Ishikawa (cell line): ENCODE measurements around the gene CROCC2.

Experiments
- CEBPB ChIP-seq: IDR thresholded peaks from 2 replicates; pipeline ENCODE4 v1.6.1; 2012
- CREB1 ChIP-seq: IDR thresholded peaks from 2 replicates; pipeline ENCODE4 v1.6.1; 2012; ENCODE audit warnings: low read depth
- EGR1 ChIP-seq: IDR thresholded peaks from 2 replicates; pipeline ENCODE4 v1.6.1; 2012
- EP300 ChIP-seq: IDR thresholded peaks from 2 replicates; pipeline ENCODE4 v1.6.1; 2012; ENCODE audit warnings: borderline replicate concordance
- FOXM1 ChIP-seq: IDR thresholded peaks from 2 replicates; pipeline ENCODE4 v1.6.1; 2012; ENCODE audit warnings: low read depth, borderline replicate concordance
- MAX ChIP-seq: IDR thresholded peaks from 2 replicates; pipeline ENCODE4 v1.6.1; 2012
- NFIC ChIP-seq: IDR thresholded peaks from 2 replicates; pipeline ENCODE4 v1.6.1; 2012
- RAD21 ChIP-seq: IDR thresholded peaks from 2 replicates; pipeline ENCODE4 v1.6.1; 2012; ENCODE audit warnings: low read depth
- REST ChIP-seq: IDR thresholded peaks from 2 replicates; pipeline ENCODE4 v1.6.1; 2012; ENCODE audit warnings: low read depth, mild to moderate bottlenecking
- TAF1 ChIP-seq: IDR thresholded peaks from 2 replicates; pipeline ENCODE4 v1.6.1; 2012; ENCODE audit warnings: low read depth, mild to moderate bottlenecking
- TCF12 ChIP-seq: IDR thresholded peaks from 2 replicates; pipeline ENCODE4 v1.6.1; 2012; ENCODE audit warnings: low read depth
- TEAD4 ChIP-seq: IDR thresholded peaks from 2 replicates; pipeline ENCODE4 v1.6.1; 2012
- USF1 ChIP-seq: IDR thresholded peaks from 2 replicates; pipeline ENCODE4 v1.6.1; 2012
- YY1 ChIP-seq: IDR thresholded peaks from 2 replicates; pipeline ENCODE4 v1.6.1; 2012; ENCODE audit warnings: low read depth
- ZBTB7A ChIP-seq: IDR thresholded peaks from 2 replicates; pipeline ENCODE4 v1.6.1; 2012; ENCODE audit warnings: low read depth

CROCC2 gene

DNA sequence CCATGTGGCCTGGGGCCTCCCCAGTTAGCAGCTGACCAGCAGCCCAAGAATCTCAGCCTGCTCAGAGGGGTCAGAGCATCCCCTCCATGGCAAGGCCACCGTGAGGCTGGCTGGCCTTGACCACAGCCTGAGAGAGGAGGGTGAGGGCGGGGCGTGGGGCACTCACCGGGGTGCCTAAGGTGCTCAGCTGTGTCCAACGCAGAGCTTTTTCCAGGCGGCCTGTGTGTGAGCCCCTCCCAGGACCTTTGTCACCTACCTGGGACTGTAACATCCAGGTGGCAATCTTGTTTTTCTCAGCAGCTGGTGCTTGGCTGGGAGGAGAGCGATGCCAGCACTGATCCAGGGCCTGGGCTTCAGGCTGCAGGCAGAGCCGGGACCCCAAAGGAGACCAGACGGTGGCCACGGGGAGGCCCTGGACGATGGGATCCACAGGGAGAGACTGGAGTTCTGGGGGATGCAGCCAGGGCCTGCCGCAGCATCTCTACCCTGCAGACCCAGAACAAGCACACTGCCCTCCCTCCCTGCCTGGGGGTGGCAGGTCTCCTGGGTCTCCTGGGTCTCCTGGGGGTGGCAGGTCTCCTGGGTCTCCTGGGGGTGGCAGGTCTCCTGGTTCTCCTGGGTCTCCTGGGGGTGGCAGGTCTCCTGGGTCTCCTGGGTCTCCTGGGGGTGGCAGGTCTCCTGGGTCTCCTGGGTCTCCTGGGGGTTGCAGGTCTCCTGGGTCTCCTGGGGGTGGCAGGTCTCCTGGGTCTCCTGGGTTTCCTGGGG is 104.6 kb downstream of the CROCC2 start:
- TF ChIP-seq RAD21 = no peak
- peak; percentile 23; the same call in 1 of the 2 replicates for TF ChIP-seq TEAD4
- TF ChIP-seq TAF1 = peak; percentile 32; the same call in 1 of the 2 replicates

GRCh38 chr2:241011296-241011600 is 105.1 kb downstream of the CROCC2 start:
- TF ChIP-seq TCF12 = no peak
- TF ChIP-seq EGR1 = no peak
- TF ChIP-seq REST = no peak
- no peak for TF ChIP-seq NFIC
- TF ChIP-seq CEBPB = no peak
- no peak for TF ChIP-seq ZBTB7A
- no peak for TF ChIP-seq EP300
- TF ChIP-seq FOXM1 = no peak
- no peak for TF ChIP-seq TAF1
- TF ChIP-seq YY1 = no peak
- no peak for TF ChIP-seq USF1
- TF ChIP-seq CREB1 = no peak
- no peak for TF ChIP-seq TEAD4
- TF ChIP-seq MAX = no peak
- TF ChIP-seq RAD21 = no peak

GRCh38 chr2:241011751-241012510 is 105.8 kb downstream of the CROCC2 start:
- TF ChIP-seq REST (no peak), CEBPB (no peak), MAX (no peak)

DNA sequence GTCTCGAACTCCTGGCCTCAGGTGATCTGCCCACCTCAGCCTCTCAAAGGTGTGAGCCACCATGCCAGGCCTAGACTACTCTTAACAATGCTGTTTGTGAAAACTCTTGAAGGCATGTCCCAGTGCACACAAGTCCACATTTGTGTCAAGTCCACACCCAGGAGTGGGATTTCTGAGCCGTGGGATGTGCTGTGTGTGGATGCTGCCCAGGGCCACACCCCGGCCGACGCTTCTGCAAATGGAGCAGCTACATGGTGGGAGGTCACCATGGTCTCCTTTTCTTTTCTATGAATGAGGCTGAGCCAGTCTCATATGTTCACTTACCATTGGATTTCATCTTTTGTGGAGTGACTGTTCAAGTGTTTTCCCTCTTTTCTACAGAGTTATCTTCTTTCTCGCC is 108.1 kb downstream of the CROCC2 start:
- no peak for TF ChIP-seq RAD21
- no peak for TF ChIP-seq MAX

DNA sequence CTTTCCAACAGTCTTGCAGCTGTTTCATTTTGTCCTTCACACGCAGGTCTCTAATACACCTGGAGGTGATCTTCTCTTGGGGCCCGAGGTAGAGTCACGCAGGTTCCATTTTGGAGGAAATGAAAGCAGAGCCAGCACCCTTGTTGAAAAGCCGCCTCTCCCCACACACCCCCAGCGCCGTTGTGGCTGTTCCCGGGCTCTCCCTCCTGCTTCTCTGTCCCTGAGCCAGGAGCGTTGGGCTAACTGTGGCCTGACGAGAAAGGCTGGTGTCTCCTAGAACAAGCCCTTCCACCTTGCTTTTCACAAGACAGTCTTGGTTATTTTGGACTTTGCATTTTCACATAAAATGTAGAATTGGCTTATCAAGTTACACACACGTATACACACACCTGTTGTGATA is 108.6 kb downstream of the CROCC2 start:
- TF ChIP-seq YY1 = no peak
- TF ChIP-seq USF1 = no peak
- TF ChIP-seq REST = no peak
- TF ChIP-seq TCF12 = no peak
- no peak for TF ChIP-seq EP300
- TF ChIP-seq EGR1 = no peak
- no peak for TF ChIP-seq CREB1
- TF ChIP-seq FOXM1 = no peak
